ENCODE data around the gene EMD.

Gene EMD

GRCh38 chrX:154429711-154430110 lies 50.6 kb downstream of the EMD start:
- WGBS (ENCODE audit: insufficient coverage): 100% methylated on average over 2 of the region's 2 CpGs
- H3K27me3 ChIP-seq (replicated peaks in 2 of 5; ENCODE audit: control insufficient read depth in 4 of 5, insufficient read depth in 5 of 5, low read length in 4 of 5): peaks cover 0 to 4% (median 0%) of the 10 kb centered on the region in 5 experiments
- H3K4me3 ChIP-seq (ENCODE audit: control insufficient read depth in 1 of 7, extremely low read depth in 1 of 7, insufficient read depth in 4 of 7, low read depth in 2 of 7, low read length in 6 of 7): peak overlapping the region in 4 of 7 experiments; percentile 70 to 84 (median 76)
- CTCF ChIA-PET: interaction anchor here (0.8 to 1.8 kb wide), 2 partner anchors 12 to 30 kb away, joined by 3 to 4 read pairs; no protein-coding TSS in a partner anchor
- H3K36me3 ChIP-seq (ENCODE audit: control insufficient read depth in 4 of 4, insufficient read depth in 4 of 4, low read length in 3 of 4): peaks cover 8 to 31% (median 17%) of the 10 kb centered on the region in 4 experiments
- H3K4me1 ChIP-seq (ENCODE audit: control extremely low read depth in 1 of 4, control insufficient read depth in 4 of 4, insufficient read depth in 4 of 4, low read length in 3 of 4): peaks cover 0 to 40% (median 34%) of the 10 kb centered on the region in 4 experiments
- no peak for DNase-seq
- no peak overlapping the region for H3K27ac ChIP-seq (ENCODE audit: insufficient read depth in 1 of 2, low read depth in 1 of 2, low read length in 2 of 2, poor library complexity in 1 of 2, severe bottlenecking in 2 of 2)
- POLR2A ChIA-PET: no interaction called here
- H3K9me3 ChIP-seq (ENCODE audit: control extremely low read depth in 1 of 5, control insufficient read depth in 4 of 5, insufficient read depth in 2 of 5, low read depth in 1 of 5, low read length in 4 of 5): no peaks in the 10 kb centered on the region

- CTCF ChIA-PET: interaction anchor here (1.1 to 1.8 kb wide), 2 partner anchors 11 to 32 kb away, joined by 3 to 4 read pairs; partner anchors contain the start of gene RPL10
- WGBS (ENCODE audit: insufficient coverage): 48% methylated on average over 6 of the region's 6 CpGs
- Histone ChIP-seq H3K4me1 (ENCODE audit: control extremely low read depth in 1 of 4, control insufficient read depth in 4 of 4, insufficient read depth in 4 of 4, low read length in 3 of 4) (peaks cover 0 to 40% (median 34%) of the 10 kb centered on the region in 4 experiments), H3K36me3 (ENCODE audit: control insufficient read depth in 4 of 4, insufficient read depth in 4 of 4, low read length in 3 of 4) (peaks cover 8 to 35% (median 21%) of the 10 kb centered on the region in 4 experiments), H3K27ac (ENCODE audit: insufficient read depth in 1 of 2, low read depth in 1 of 2, low read length in 2 of 2, poor library complexity in 1 of 2, severe bottlenecking in 2 of 2) (peak overlapping the region in 1 of 2 experiments; percentile 43), H3K27me3 (replicated peaks in 2 of 5; ENCODE audit: control insufficient read depth in 4 of 5, insufficient read depth in 5 of 5, low read length in 4 of 5) (peaks cover 0 to 4% (median 0%) of the 10 kb centered on the region in 5 experiments), H3K4me3 (ENCODE audit: control insufficient read depth in 1 of 7, extremely low read depth in 1 of 7, insufficient read depth in 4 of 7, low read depth in 2 of 7, low read length in 6 of 7) (peak overlapping the region in 3 of 7 experiments; percentile 9 to 43 (median 30)), H3K9me3 (ENCODE audit: control extremely low read depth in 1 of 5, control insufficient read depth in 4 of 5, insufficient read depth in 2 of 5, low read depth in 1 of 5, low read length in 4 of 5) (no peaks in the 10 kb centered on the region)
- peak in 2 of 3 donors; percentile 24 to 44 for DNase-seq
- POLR2A ChIA-PET: no interaction called here
These were observed 51.4 kb downstream of the EMD start for GRCh38 chrX:154430479-154430878.

- peaks cover 8 to 39% (median 23%) of the 10 kb centered on the region in 4 experiments for H3K36me3 ChIP-seq (ENCODE audit: control insufficient read depth in 4 of 4, insufficient read depth in 4 of 4, low read length in 3 of 4)
- H3K4me1 ChIP-seq (ENCODE audit: control extremely low read depth in 1 of 4, control insufficient read depth in 4 of 4, insufficient read depth in 4 of 4, low read length in 3 of 4): peaks cover 0 to 40% (median 35%) of the 10 kb centered on the region in 4 experiments
- ChIA-PET CTCF (interaction anchor here (0.6 to 1.8 kb wide), 5 partner anchors 9 to 59 kb away, joined by 3 to 4 read pairs (median 3); partner anchors contain the start of genes RPL10 and SLC10A3), POLR2A (interaction anchor here (0.7 to 0.8 kb wide), 2 partner anchors 10 to 99 kb away, joined by 3 read pairs; no protein-coding TSS in a partner anchor)
- peak overlapping the region in 3 of 7 experiments; percentile 9 to 43 (median 30) for H3K4me3 ChIP-seq (ENCODE audit: control insufficient read depth in 1 of 7, extremely low read depth in 1 of 7, insufficient read depth in 4 of 7, low read depth in 2 of 7, low read length in 6 of 7)
- H3K27me3 ChIP-seq (replicated peaks in 2 of 5; ENCODE audit: control insufficient read depth in 4 of 5, insufficient read depth in 5 of 5, low read length in 4 of 5): peaks cover 0 to 4% (median 0%) of the 10 kb centered on the region in 5 experiments
- WGBS (ENCODE audit: insufficient coverage): 45% methylated on average over 7 of the region's 7 CpGs
- H3K27ac ChIP-seq (ENCODE audit: insufficient read depth in 1 of 2, low read depth in 1 of 2, low read length in 2 of 2, poor library complexity in 1 of 2, severe bottlenecking in 2 of 2): peak overlapping the region in 1 of 2 experiments; percentile 43
- no peak for DNase-seq
- H3K9me3 ChIP-seq (ENCODE audit: control extremely low read depth in 1 of 5, control insufficient read depth in 4 of 5, insufficient read depth in 2 of 5, low read depth in 1 of 5, low read length in 4 of 5): peaks cover 0 to under 1% (median 0%) of the 10 kb centered on the region in 5 experiments
These were observed 51.8 kb downstream of the EMD start for GRCh38 chrX:154430916-154431315.
